HG03457 (cell line): ENCODE measurements around the gene DNAJC15.
"Not testable (repeated sequence)": the region's sequence is repeated elsewhere in the genome, so short reads cannot be mapped to it uniquely, and the experiment has no call there.

Experiments
- ATAC-seq: cut with Tn5 transposase; IDR thresholded peaks from one replicate; pipeline ENCODE4 v1.9.1; 2021; ENCODE audit warnings: moderate number of reproducible peaks; ENCODE audit not compliant: unreplicated experiment

The DNAJC15 gene

GRCh38 chr13:43023289-43023963 is at the start of gene DNAJC15:
Gene DNAJC15 (plus strand): TSS chr13:43023586. CDS start chr13:43023627, 41 bp downstream.
- ATAC-seq: peak; percentile 70

- no peak for ATAC-seq
Observed at GRCh38 chr13:42976066-42976465, 47.3 kb upstream of the DNAJC15 start.

- peak; percentile 53 for ATAC-seq
Observed at GRCh38 chr13:42977219-42977659, 46.1 kb upstream of the DNAJC15 start.

- no peak for ATAC-seq
Observed at GRCh38 chr13:42981317-42981716, 42.1 kb upstream of the DNAJC15 start.

DNA sequence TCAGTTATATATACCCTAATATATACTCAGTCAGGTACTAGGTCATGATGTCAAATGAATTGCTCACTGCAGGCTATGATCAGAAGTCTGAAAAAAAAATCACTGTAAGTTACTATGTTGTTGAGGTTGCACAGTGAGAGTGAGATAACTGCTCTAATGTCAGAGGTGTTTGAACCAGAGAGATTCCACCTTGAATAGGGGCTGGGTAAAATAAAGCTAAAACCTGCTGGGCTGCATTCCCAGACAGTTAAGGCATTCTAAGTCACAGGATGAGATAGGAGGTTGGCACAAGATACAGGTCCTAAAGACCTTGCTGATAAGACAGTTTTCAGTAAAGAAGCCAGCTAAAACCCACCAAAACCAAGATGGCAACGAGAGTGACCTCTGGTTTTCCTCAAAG is 41.5 kb upstream of the DNAJC15 start:
- ATAC-seq: no peak

DNA sequence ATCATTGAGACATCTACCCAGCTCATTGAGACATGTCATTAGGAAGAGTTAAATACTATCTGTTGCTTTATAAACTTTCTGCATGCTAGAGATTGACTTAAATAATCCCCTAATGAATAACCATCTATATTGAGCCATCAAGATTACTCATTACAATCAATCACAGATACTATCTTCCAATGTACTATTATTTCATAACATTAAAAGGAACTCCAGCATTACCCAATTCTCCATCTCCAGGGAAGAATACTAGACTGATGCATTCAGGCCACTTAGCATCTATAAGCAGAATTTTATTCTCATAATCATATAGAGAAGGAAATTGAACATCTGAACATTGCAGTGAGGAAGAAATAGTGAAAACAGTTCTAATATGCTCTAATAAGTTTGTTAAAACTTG is 39.4 kb upstream of the DNAJC15 start:
- ATAC-seq: no peak

DNA sequence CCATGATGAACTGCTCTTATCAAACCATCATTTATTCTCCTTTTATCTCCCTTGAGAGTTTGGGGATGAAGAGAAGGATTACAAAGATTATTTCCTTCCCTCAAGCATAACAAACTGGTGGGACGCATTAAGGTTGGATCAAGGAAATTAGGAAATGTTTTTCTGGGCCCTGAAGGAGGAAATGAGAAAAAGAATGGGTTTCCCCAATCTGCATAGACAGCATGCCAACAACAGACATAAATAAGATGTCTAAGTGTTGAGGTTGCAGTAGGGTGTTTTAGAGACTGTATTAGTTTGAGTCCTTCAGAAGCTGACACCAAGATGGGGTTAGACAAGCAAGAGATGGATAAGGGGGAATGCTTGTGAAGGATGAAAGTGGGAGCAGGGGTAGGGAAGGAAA is 38.7 kb upstream of the DNAJC15 start:
- no peak for ATAC-seq

- ATAC-seq: no peak
Observed at GRCh38 chr13:42985312-42986175, 37.8 kb upstream of the DNAJC15 start.

- no peak for ATAC-seq
Observed at GRCh38 chr13:42986176-42986574, 37.2 kb upstream of the DNAJC15 start.

- ATAC-seq: no peak
Observed at GRCh38 chr13:42990291-42991232, 32.8 kb upstream of the DNAJC15 start.

DNA sequence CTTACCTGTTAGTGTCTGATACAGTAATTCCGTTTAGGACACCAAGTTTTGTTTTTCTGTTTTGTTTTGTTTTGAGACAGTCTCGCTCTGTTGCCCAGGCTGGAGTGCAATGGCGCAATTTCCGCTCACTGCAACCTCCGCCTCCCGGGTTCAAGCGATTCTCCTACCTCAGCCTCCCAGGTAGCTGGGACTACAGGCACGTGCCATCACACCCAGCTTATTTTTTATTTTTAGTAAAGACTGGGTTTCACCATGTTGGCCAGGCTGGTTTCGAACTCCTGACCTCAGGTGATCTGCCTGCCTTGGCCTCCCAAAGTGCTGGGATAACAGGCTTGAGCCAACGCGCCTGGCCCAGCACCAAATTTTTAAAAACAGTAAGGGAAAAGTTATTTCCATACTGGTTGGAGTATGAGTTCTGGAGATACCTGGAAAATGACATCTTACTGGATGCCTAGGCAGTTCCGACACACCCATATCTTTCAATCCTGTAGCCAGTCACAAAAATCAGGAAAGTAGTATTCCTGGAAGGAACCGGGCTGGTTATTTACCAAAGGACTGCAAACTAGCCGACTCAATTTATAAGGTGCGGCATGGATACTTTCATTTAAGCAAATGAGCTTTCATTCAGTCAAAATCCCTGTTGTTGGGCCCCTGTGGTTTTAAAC is 32.0 kb upstream of the DNAJC15 start:
- ATAC-seq: not testable (repeated sequence)

DNA sequence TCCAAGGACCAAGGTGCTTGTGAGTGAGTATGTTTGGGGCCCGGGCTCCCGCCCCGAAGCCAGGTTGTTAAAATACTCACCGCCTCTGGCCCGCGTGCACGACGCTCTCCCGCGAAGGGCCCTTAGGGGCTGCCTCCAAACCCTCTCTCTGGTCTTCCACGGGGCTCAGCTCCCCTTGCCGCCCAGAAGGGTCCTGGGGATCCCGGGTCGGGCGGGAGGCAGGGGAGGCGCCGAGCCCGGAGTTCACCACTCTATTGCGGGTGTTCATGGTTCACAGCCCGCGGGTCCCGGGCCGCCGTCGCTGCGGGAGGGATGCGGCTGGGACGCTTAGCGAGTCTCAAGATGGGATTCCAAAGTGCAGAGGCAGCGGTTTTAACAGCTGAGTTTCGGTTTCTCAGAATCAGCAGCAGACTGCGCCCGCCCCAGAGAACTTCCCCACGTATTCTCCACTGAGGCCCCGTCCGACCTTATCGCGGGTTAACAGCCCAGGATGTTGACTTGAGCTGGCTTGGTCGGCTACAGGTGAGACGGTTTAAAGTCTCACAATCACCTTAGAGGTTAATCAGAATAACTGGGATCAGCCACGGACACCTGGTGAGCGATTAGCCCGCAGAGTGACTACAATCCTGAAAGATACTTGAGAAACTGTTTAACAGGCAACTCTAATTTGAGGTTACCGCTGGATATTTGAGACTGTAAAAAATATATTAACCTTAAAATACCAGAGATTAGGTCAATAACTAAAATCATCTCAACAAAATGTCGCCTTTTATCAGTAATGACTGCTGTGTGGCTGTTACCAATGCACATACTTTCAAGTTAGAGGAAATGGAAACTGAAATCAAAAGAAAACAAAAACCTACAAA is 31.3 kb upstream of the DNAJC15 start, which contains the start of gene EPSTI1:
EPSTI1 (minus strand) TSS at position 344 of the 866 bp plus-strand sequence; CDS start at position 268, 76 bp downstream.
- peak; percentile 69 for ATAC-seq

- no peak for ATAC-seq
Observed at GRCh38 chr13:42992764-42993122, 30.6 kb upstream of the DNAJC15 start.

DNA sequence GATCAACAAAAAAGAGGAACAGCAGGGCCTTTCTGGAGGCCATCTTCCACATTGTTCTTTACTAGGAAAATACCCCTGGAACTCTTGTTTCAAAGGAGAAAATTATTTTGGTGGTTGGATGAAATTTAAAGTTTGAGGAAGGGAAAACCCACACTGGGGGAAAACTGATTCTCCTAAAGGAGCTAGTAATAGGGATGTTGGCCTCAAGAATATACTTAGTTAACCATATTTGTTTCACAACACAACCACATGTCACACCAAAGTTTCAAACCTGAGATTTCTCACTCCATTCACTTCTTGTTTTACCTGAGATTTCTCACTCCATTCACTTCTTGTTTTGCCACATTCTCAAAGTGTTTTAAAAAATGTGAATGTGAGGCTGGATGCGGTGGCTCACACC is 28.5 kb upstream of the DNAJC15 start:
- ATAC-seq: no peak

- no peak for ATAC-seq
Observed at GRCh38 chr13:42996584-42996983, 26.8 kb upstream of the DNAJC15 start.

GRCh38 chr13:42997381-42997780 is 26.0 kb upstream of the DNAJC15 start:
- no peak for ATAC-seq

GRCh38 chr13:42999491-42999890 is 23.9 kb upstream of the DNAJC15 start:
- ATAC-seq: no peak

GRCh38 chr13:43000676-43001075 is 22.7 kb upstream of the DNAJC15 start:
- ATAC-seq: no peak

GRCh38 chr13:43002021-43002420 is 21.4 kb upstream of the DNAJC15 start:
- no peak for ATAC-seq
